Hepatocyte (in vitro differentiated cells): Measurements from ENCODE around the gene PARD3B.

Experiments
- CTCF ChIP-seq: fragments of 200-600 bp; sonication (generic); IDR thresholded peaks from 2 replicates; pipeline ENCODE4 v1.5.1; 2016; ENCODE audit warnings: antibody characterized with exemption, mild to moderate bottlenecking; ENCODE audit not compliant: poor library complexity
- EZH2phosphoT487 ChIP-seq: fragments of 200-600 bp; sonication (generic); IDR thresholded peaks from one replicate; pipeline ENCODE4 v1.6.1; 2018; ENCODE audit warnings: antibody characterized with exemption, mild to moderate bottlenecking, low read depth, moderate library complexity; ENCODE audit not compliant: unreplicated experiment, severe bottlenecking

DNA sequence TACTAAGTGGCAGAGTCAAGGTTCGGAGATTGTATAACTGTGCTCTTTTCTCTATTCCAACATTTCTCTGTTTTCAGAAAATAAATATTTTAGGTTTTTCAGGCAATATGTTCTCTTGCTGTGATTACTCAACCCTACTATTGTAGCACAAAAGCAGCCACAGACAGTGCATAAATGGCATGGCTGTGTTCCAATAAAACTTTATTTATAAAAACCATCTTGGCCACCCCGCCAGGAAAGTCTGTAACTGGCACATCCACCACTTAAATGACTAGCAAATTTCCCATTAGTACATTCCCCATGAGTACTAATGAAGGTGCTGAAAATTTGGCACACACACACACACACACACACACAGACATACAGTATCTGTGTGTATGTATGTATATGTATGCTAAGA lies 30.8 kb upstream of the PARD3B start:
- TF ChIP-seq EZH2phosphoT487 = no peak
- TF ChIP-seq CTCF = no peak
